ENCODE measurements around the gene NOD1.
"Not testable (repeated sequence)": the region's sequence is repeated elsewhere in the genome, so short reads cannot be mapped to it uniquely, and the experiment has no call there.

Gene NOD1

GRCh38 chr7:30411173-30411572 is 67.4 kb downstream of the NOD1 start:
- DNase-seq = no peak

DNA sequence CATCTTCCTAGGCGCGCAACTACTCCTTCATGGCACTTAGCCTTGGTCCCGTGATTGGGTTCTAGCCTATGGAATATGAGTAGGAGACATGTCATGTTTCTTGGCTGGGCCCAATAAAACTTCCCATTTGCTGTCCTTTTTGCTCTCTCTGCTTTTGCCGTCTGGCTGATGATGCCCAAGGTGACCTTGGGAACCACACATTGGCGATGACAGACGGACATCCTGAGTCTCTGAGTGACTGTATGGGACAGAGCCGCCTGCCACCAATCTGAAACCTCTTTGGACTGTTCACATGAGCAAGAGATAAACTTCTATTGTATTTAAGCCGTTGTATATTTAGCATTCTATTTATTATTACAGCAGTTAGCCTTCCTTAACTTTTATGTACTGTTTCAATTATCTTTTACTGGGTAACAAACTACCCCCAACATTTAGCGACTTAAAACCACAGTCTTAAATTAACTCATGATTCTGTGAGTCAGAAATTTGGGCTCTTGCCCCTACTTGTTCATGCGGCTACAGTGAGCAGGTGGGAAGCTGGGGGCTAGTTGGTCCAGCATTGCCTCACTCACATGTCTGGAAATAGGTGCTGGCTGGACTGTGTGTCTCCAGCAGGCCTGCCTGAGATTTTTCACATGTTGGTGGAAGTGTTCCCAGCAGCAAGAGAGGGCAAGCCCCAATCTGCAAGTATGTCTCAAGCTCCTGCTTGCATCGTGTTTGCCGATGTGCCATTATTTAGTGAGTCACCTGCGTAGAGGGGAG is 71.7 kb downstream of the NOD1 start:
- no peak for DNase-seq

DNA sequence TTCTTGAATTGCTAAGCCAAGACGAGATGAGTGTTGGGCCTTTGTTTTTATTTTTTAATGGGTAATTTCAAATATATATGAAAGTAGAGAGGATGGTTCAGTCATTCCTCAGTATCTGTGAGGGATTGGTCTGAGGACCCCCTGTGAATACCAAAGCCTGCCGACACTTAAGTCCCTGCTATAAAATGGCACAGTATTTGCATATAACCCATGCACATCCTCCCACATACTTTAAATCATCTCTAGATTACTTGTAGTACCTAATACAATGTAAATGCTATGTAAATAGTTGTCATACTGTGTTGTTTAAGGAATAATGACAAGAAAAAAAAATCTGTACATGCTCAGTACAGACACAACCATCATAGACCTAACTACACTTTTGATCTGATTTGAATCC is 73.4 kb downstream of the NOD1 start:
- DNase-seq = no peak

GRCh38 chr7:30403477-30403876 is 75.1 kb downstream of the NOD1 start:
- DNase-seq = no peak

DNA sequence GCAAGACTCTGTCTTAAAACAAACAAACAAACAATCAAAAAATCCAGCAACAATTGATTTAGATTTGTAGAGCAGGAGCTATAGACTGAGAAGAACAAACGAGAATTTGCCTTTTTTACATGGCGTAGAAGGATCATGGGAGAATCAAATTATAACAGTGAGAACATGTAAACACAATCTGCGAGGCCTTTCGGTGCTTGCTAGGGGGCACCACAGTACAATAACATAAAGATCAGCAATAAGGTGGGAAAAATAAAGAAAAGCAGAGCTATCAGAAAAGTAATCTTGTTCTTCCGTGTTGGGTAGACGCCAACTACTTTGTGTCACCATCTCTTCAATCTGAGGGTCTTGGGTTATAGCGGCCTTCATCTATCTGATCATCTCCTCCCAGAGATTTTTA is 82.2 kb downstream of the NOD1 start:
- no peak for DNase-seq

- no peak for DNase-seq
Measured at GRCh38 chr7:30395676-30396075, 82.9 kb downstream of the NOD1 start.

- no peak for DNase-seq
Measured at GRCh38 chr7:30391806-30392205, 86.8 kb downstream of the NOD1 start.

DNA sequence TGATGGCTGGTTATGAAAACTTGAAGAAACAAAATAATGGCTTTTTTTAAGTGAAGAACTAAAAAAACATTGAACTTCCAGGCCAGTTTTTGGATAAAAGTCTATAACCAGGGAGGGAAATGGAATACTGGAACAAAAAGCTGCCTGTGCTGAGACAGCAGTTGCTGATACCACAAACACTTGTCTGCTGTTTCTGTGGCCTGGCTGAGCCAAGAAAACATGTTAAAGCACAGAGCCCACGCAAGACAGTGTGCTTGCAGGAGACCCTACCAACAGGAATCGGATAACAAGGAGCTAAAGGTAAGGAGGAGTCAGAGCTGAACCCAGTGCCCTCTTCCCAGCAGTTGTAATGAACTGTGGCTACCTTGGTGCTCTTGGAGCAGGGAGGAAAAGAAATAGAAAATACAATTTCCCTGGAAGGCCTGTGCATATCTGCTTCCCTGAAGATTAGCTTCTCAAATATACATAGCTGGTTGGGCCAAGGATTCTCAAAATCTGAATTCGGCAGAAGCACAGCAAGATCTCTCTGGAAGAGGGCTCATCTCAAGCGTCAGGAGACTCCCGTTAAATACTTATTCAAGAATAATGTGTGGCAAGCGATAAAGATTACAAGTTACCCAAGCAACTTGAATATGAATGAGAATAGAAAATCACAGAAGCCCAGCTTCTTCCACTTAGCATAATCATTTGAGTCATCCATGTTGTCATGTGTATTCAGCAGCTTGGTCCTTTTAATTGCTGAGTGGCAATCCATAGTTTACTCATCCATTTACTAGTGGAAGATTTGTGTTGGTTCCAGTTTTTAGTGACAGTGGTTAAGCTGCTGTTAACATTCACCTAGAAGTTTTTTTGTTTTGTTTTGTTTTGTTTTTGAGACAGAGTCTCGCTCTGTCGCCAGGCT is 87.6 kb downstream of the NOD1 start:
- DNase-seq = no peak

- DNase-seq = no peak
Measured at GRCh38 chr7:30389791-30390190, 88.8 kb downstream of the NOD1 start.

GRCh38 chr7:30382607-30383006 is 96.0 kb downstream of the NOD1 start:
- DNase-seq = no peak

GRCh38 chr7:30380824-30381223 is 97.8 kb downstream of the NOD1 start:
- DNase-seq = not testable (repeated sequence)

- no peak for DNase-seq
Measured at GRCh38 chr7:30380294-30380693, 98.3 kb downstream of the NOD1 start.

DNA sequence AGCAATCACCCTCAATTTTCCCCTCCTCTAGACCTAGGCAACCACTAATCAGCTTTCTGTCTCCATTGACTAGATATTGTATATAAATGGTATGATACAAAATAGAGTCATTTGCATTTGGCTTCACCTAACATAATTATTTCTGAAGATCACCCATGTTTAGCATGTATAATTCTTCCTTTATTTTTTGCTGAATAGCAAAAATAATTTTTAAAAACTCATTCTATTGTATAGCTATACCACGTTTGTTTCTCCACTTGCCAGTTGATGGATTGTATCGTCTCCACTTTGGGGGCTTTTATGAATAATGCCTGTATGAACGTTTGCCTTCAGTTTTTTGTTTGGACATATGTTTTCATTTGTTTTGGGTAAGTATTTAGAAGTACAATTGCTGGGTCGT is 98.8 kb downstream of the NOD1 start:
- DNase-seq = no peak

DNA sequence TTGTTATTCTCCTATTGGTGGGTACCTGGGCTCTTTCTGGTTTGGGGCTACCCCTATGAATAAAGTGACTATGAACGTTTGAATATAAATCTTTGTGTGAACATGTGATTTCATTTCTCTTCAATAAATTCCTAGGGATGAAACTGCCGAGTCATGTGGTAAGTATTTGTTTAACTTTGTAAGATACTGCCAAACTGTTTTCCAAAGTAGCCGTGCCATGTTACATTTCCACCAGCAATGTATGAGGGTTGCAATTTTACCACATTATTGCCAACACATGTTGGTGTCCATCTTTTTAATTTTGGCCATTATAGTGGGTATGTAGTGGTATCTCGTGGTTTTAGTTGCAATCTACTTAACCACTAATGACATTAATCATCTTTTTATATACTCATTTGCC is 99.5 kb downstream of the NOD1 start:
- DNase-seq = no peak

DNA sequence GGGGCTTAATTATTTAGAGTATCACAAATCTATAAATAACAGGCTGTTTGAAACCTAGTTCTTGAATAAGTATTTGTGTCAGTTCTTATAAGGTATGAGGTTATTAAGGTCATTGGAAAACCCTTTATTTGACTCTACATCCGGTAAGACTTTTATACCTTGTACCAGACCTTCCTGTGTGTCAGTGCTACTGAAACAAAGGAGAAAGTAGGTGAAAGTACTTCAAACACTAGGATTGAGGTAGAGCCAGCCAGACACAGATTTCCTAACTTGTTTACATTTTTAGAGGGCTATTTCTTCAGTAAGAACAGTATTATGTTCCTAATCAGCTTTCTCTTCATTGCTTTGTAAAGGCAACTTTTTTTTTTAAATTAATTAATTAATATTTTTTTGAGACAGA is 100.3 kb downstream of the NOD1 start:
- DNase-seq = no peak
